ENCODE results near the gene RELA.
"Not testable (repeated sequence)": the region's sequence is repeated elsewhere in the genome, so short reads cannot be mapped to it uniquely, and the experiment has no call there.

The RELA gene

GRCh38 chr11:65662799-65663638 is at the start of gene RELA:
Gene RELA, minus strand, starts transcription at chr11:65662916. Its CDS starts 84 bp downstream, at chr11:65662832.
- peak; percentile 94 for DNase-seq (ENCODE audit: low spot score)

- DNase-seq (ENCODE audit: low spot score), result peak; percentile 97
Observed at GRCh38 chr11:65711785-65712632, 49.3 kb upstream of the RELA start, which contains the start of gene KAT5. Gene KAT5, plus strand, starts transcription at chr11:65712252. Its CDS starts 16 bp downstream, at chr11:65712268.

- no peak for DNase-seq (ENCODE audit: low spot score)
Observed at GRCh38 chr11:65710421-65710820, 47.7 kb upstream of the RELA start.

GRCh38 chr11:65709661-65710060 is 46.9 kb upstream of the RELA start:
- DNase-seq (ENCODE audit: low spot score), result no peak

- DNase-seq (ENCODE audit: low spot score), result no peak
Observed at GRCh38 chr11:65708451-65708850, 45.7 kb upstream of the RELA start.

GRCh38 chr11:65707002-65707401 is 44.3 kb upstream of the RELA start:
- not testable (repeated sequence) for DNase-seq (ENCODE audit: low spot score)

- DNase-seq (ENCODE audit: low spot score), result peak; percentile 79
Observed at GRCh38 chr11:65706303-65706763, 43.6 kb upstream of the RELA start.

- no peak for DNase-seq (ENCODE audit: low spot score)
Observed at GRCh38 chr11:65703846-65704245, 41.1 kb upstream of the RELA start.

GRCh38 chr11:65701686-65702085 is 39.0 kb upstream of the RELA start:
- DNase-seq (ENCODE audit: low spot score), result no peak

- DNase-seq (ENCODE audit: low spot score), result no peak
Observed at GRCh38 chr11:65700399-65700798, 37.7 kb upstream of the RELA start.

GRCh38 chr11:65699306-65699705 is 36.6 kb upstream of the RELA start:
- DNase-seq (ENCODE audit: low spot score), result no peak

GRCh38 chr11:65698205-65698604 is 35.5 kb upstream of the RELA start:
- DNase-seq (ENCODE audit: low spot score), result no peak

GRCh38 chr11:65696802-65697552 is 34.3 kb upstream of the RELA start:
- no peak for DNase-seq (ENCODE audit: low spot score)

GRCh38 chr11:65695459-65696241 is 32.9 kb upstream of the RELA start:
- DNase-seq (ENCODE audit: low spot score), result no peak

- no peak for DNase-seq (ENCODE audit: low spot score)
Observed at GRCh38 chr11:65692367-65692766, 29.7 kb upstream of the RELA start.

- not testable (repeated sequence) for DNase-seq (ENCODE audit: low spot score)
Observed at GRCh38 chr11:65691847-65692246, 29.1 kb upstream of the RELA start.

- no peak for DNase-seq (ENCODE audit: low spot score)
Observed at GRCh38 chr11:65685981-65686380, 23.3 kb upstream of the RELA start.

GRCh38 chr11:65683480-65683879 is 20.8 kb upstream of the RELA start:
- not testable (repeated sequence) for DNase-seq (ENCODE audit: low spot score)

- no peak for DNase-seq (ENCODE audit: low spot score)
Observed at GRCh38 chr11:65680192-65680743, 17.6 kb upstream of the RELA start.

GRCh38 chr11:65672982-65673381 is 10.3 kb upstream of the RELA start:
- DNase-seq (ENCODE audit: low spot score), result no peak
